COLO829 (cell line): ENCODE measurements around the gene LRRC8C.

Source experiments
- DNase-seq: peaks from one replicate; pipeline ENCODE4 v3.0.0; 2012; ENCODE audit warnings: low spot score

LRRC8C gene

DNA sequence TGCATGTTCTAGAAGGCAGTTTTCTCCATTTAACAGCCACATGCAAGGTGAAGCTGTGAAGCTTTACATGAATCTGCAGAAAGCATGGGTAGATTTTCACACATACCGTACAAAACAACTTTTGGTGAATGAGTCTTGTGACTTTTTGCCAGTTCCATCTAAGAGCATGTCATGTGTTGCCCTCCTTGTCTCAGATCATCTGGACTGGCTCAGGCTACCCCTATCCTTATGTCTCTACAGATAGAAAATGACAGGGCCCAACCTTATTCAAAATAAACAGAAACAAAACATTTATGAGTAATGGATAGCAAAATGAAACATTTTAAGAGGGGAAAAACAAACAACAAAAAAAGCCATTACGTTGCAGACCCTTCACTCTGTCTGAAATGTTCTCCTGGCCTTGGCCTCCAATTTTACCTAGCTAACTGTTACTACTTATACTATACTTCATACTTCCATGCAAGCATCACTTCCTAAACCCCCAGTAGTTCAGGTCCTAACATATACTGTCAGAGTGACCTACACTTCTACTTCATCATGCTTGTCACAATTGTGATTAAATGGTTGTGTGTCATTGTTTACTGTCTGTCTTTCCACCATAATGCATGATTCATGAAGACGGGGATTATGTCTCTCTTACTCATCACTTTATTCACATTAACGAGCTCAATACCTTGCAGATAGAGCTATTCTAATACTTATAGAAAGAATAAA lies 39.0 kb downstream of the LRRC8C start:
- DNase-seq, result no peak

- no peak for DNase-seq
Measured at GRCh38 chr1:89672489-89673183, 39.7 kb downstream of the LRRC8C start.

- DNase-seq, result no peak
Measured at GRCh38 chr1:89673251-89673650, 40.3 kb downstream of the LRRC8C start.

- no peak for DNase-seq
Measured at GRCh38 chr1:89675677-89676076, 42.8 kb downstream of the LRRC8C start.

DNA sequence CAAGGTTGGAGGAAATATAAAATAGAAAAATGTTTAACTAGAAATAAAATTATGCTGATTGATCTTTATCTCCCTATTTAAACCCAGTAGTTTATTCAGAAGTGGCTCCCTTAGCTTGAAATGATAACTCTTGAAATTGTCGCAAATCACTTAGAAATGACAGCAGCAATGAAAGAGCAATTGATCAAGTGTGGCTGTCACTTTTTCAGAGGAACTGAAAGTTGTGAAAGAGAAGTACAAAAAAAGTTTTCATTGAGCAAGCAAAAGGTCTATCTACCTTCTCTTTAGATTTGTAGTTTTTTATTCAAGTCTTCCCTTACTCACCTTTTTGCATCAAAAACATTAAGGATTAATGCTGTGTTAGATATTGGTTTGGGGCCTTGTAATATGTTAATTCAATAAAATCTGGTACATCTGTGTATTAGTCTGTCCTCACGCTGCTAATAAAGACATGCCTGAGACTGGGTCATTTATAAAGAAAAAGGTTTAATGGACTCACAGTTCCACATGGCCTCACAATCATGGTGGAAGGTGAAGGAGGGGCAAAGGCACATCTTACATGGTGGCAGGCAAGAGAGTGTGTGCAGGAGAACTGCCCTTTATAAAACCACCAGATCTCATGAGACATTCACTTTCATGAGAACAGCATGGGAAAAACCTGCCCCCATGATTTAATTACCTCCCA lies 48.3 kb downstream of the LRRC8C start:
- DNase-seq, result no peak

- DNase-seq, result no peak
Measured at GRCh38 chr1:89682611-89683010, 49.7 kb downstream of the LRRC8C start.

GRCh38 chr1:89685461-89685860 lies 52.5 kb downstream of the LRRC8C start:
- no peak for DNase-seq

DNA sequence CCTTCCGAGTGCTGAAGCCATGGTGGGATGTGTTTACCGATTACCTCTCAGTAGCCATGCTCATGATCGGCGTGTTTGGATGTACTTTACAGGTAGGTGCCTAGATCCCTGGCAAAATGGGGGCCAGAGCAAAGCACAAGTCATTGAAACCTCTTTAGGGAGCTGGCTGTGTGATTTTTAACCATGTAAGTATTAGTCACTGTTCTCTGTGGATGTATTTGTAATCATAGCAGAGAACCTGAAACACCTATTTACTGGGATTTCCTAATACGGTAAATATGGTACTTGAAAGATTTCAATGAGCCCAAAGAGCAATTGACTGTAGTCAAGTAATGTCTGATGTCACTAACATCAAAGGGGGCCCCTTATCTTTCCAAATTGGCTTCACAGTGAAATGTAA lies 53.6 kb downstream of the LRRC8C start:
- no peak for DNase-seq

GRCh38 chr1:89687254-89687653 lies 54.3 kb downstream of the LRRC8C start:
- DNase-seq, result no peak

DNA sequence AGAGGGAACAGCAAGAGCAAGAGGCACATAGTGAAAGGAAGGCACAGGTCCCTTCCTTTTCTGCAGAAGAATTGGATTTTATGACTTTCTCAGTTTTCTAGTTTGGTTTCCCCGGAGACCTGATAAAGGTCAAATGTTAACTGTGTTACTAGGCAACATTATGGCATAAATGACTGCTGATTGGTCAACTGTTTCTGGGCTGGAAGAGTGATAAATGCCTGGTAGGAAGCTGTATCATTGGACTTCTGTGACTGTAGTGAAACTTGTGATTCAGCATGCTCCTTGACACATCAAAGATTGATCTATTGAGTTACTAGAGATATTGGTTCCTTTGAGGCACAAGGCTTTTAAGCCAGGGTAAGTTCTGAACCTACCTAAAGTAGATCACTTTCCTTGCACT lies 55.7 kb downstream of the LRRC8C start:
- no peak for DNase-seq

GRCh38 chr1:89689234-89689633 lies 56.3 kb downstream of the LRRC8C start:
- DNase-seq, result no peak

DNA sequence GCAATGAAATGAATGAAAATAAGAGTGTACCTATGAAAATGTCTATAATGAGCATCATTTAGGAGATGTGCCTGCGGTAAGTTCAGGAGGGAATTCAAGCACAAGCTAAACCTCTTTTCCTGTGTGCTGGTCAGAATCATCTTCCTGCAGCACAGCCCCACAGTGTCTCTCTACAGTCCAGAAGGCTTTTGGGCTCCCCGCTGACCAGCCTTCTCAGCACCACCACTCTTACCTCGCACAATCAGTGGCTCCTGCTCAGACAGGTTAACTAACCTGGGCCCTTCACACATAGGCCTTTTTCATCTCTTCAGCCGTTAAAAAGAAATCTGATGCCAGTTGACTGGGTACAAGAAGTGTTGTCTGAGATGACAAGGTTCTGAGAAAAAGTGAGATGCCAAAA lies 57.7 kb downstream of the LRRC8C start:
- DNase-seq, result no peak

DNA sequence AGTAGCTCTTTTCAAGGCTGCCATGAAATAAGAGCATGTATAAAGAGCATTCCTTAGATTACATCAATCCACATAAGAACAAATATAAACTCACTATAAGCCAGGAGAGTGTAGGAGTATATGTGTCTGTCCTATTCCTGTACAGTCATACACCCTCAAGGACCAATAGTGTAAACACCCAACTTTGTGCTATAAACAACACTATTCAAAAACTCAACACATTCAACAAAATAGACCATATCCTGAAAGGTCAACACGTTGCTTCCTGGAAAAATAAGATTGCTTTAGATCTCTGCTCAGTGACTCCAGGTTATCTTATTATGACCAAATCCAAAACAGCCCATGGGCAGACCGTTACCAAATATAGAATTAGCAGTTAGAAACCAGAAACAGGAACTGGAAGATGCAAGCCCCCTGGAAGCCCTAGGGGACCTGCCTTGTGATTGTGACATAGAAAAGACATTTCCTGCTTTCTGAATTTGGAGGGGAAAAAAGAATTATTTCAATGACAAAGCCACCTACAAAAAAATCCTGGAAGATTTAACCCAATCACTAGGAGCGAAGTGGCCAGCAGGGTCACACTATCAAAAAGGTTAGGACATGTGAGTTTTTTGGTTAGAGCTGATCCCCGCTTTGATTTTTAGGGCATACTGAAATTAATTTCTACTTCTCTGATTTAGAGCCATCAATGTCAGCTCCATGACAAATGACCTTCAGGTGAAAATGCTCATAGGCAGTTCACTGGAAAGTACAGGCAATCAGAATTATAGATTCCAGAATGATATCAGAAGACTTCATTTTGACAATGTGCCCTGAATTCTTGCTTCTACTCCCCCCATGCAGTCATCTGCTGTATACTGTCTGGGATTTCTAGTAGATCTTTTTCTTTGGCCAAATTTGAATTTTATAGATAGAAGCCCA lies 59.9 kb downstream of the LRRC8C start:
- no peak for DNase-seq

GRCh38 chr1:89695847-89696246 lies 62.9 kb downstream of the LRRC8C start:
- DNase-seq, result no peak

- DNase-seq, result no peak
Measured at GRCh38 chr1:89697383-89697782, 64.5 kb downstream of the LRRC8C start.

- DNase-seq, result no peak
Measured at GRCh38 chr1:89698020-89698560, 65.2 kb downstream of the LRRC8C start.

- DNase-seq, result no peak
Measured at GRCh38 chr1:89698624-89699023, 65.7 kb downstream of the LRRC8C start.

DNA sequence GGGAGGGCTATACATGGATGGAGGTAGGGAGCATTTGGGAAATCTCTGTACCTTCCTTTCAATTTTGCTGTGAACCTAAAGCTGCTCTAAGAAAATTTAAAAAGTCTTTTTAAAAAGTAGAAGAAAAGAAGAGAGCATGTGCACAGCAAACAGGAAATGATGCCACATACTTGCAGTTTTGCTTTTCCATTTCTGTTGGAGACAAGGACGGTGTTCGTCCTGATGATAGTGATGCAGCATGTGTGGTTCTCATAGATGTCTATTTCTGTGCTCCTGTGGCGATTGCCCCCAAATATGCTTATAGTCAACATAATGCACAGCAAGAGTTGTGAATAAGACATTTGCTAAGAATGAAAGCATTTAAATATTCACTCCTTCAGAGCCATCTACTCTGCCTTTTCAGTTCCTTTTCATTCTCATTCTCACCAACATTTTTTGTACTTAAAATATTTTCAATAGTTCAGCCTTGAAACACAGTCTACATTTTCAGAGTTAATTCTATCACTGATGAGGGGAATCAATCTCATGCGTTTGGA lies 66.6 kb downstream of the LRRC8C start:
- no peak for DNase-seq

- no peak for DNase-seq
Measured at GRCh38 chr1:89701746-89702241, 68.9 kb downstream of the LRRC8C start.

DNA sequence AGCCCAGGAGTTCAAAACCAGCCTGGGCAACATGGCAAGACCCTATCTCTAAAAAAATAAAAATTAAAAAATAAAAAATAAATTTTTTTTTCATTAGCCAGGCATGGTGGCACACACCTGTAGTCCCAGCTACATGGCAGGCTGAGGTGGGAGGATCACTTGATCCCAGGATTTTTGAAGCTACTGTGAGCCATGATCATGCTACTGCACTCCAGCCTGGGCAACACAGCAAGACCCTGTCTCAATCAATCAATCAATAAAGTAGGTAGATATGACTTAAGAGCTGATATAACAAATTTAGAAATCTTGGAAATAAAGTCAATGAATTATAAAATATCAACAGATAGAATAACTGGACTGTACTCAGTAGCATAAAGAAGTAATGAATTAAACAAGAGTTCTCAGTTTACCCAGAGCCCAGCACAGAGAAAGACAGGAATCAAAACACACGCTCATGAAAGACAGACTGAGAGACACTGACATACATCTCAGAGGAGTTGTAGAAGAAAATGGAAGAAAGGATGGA lies 69.7 kb downstream of the LRRC8C start:
- DNase-seq, result no peak

DNA sequence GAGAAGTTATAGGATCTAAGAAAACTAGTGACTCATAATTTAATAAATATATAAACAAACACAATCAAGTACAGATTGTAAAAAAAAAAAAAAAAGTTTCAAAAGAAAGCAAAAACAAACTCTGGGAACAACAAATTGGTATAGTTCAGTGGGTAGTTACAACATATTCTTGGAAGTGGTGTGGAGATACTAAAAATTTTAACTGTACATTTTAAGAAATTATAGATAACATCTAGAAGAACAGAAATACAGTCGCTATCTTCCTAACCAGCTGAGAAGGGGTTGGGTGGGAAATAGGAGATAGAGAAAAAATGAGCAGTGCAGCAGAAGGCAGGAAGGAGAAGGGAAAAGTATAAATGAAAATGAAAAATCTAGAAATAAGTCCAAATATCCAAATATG lies 70.5 kb downstream of the LRRC8C start:
- DNase-seq, result no peak
